ENCODE measurements around the gene RAB3GAP2.

The RAB3GAP2 gene

DNA sequence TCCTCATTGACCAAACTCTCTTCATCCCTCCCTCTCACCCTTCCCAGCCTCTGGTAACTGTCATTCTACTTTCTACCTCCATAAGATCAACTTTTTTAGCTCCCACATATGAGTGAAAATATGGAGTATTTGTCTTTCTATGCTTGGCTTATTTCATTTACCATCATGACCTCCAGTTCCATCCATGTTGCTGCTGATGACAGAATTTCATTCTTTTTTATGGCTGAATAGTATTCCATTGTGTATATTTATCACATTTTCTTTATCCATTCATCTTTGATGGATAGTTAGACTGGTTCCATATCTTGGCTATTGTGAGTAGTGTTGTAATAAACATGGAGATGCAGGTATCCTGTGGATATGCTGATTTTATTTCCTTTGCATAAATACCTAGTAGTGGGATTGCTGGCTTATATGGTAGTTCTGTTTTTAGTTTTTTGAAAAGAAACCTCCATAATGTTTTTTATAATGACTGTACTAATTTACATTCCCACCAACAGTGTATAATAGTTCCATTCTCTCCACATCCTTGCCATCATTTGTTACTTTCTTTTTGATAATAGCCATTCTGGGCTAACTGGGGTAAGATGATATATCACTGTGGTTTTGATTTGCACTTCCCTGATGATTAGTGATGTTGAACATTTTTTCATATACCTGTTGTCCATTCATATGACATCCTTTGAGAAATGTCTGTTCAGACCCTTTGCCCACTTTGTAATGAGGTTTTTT is 142.6 kb downstream of the RAB3GAP2 start:
- Histone ChIP-seq H3K36me3 (replicated peaks in 1 of 2; ENCODE audit: control insufficient read depth in 2 of 2, insufficient read depth in 2 of 2, low read length in 2 of 2) (peaks cover 13 to 82% of the 10 kb centered on the region in 2 donors), H2BK12ac (ENCODE audit: low read length) (no peak overlapping the region), H2AFZ (ENCODE audit: low read length) (no peak overlapping the region), H3K27ac (replicated peaks; ENCODE audit: low read length) (no peak overlapping the region), H4K91ac (ENCODE audit: low read depth, low read length, poor library complexity) (no peak overlapping the region), H2BK15ac (ENCODE audit: low read length) (no peak overlapping the region), H3K79me1 (ENCODE audit: low read depth, low read length) (no peaks in the 10 kb centered on the region), H4K8ac (ENCODE audit: low read depth, low read length) (no peak overlapping the region), H3K14ac (ENCODE audit: low read length) (no peak overlapping the region), H2AK5ac (ENCODE audit: low read depth, low read length) (no peak overlapping the region), H3K4me3 (ENCODE audit: low read length in 2 of 2) (no peak overlapping the region), H3K18ac (ENCODE audit: low read length) (no peak overlapping the region), H3K27me3 (ENCODE audit: control insufficient read depth in 3 of 3, insufficient read depth in 3 of 3, low read depth in 1 of 3, low read length in 3 of 3) (no peaks in the 10 kb centered on the region), H2BK5ac (ENCODE audit: low read length) (no peak overlapping the region), H3K9ac (ENCODE audit: low read depth, low read length, poor library complexity) (no peak overlapping the region), H2BK120ac (ENCODE audit: low read depth, low read length) (no peak overlapping the region), H3K4me1 (ENCODE audit: control insufficient read depth in 2 of 2, insufficient read depth in 1 of 2, low read depth in 1 of 2, low read length in 2 of 2) (no peaks in the 10 kb centered on the region), H3K23ac (ENCODE audit: low read depth, low read length, poor library complexity) (no peak overlapping the region), H3K4ac (ENCODE audit: low read length) (no peak overlapping the region), H3K4me2 (ENCODE audit: insufficient read depth, low read length, poor library complexity, severe bottlenecking) (no peak overlapping the region), H3K9me3 (replicated peaks in 1 of 2; ENCODE audit: control insufficient read depth in 2 of 2, insufficient read depth in 1 of 2, low read depth in 1 of 2, low read length in 2 of 2) (no peaks in the 10 kb centered on the region)
- DNase-seq (ENCODE audit: low spot score), result no peak

GRCh38 chr1:220127076-220127475 is 145.2 kb downstream of the RAB3GAP2 start:
- no peaks in the 10 kb centered on the region for H3K79me1 ChIP-seq (ENCODE audit: low read depth, low read length)
- no peak overlapping the region for H3K4me3 ChIP-seq (ENCODE audit: low read length in 2 of 2)
- H3K23ac ChIP-seq (ENCODE audit: low read depth, low read length, poor library complexity), result no peak overlapping the region
- H2BK120ac ChIP-seq (ENCODE audit: low read depth, low read length), result no peak overlapping the region
- no peaks in the 10 kb centered on the region for H3K9me3 ChIP-seq (replicated peaks in 1 of 2; ENCODE audit: control insufficient read depth in 2 of 2, insufficient read depth in 1 of 2, low read depth in 1 of 2, low read length in 2 of 2)
- no peak overlapping the region for H4K91ac ChIP-seq (ENCODE audit: low read depth, low read length, poor library complexity)
- H3K4ac ChIP-seq (ENCODE audit: low read length), result no peak overlapping the region
- H3K9ac ChIP-seq (ENCODE audit: low read depth, low read length, poor library complexity), result no peak overlapping the region
- H3K36me3 ChIP-seq (replicated peaks in 1 of 2; ENCODE audit: control insufficient read depth in 2 of 2, insufficient read depth in 2 of 2, low read length in 2 of 2), result peaks cover 6 to 65% of the 10 kb centered on the region in 2 donors
- H2BK5ac ChIP-seq (ENCODE audit: low read length), result no peak overlapping the region
- H3K14ac ChIP-seq (ENCODE audit: low read length), result no peak overlapping the region
- H3K18ac ChIP-seq (ENCODE audit: low read length), result no peak overlapping the region
- WGBS, 2 donors (ENCODE audit: extremely low coverage in 2 of 2, insufficient read length in 2 of 2, insufficient replicate concordance in 1 of 2), result 100% methylated on average over 1 of the region's 3 CpGs; no CpG with 5 or more reads in 1 of the 2 donors
- H3K4me1 ChIP-seq (ENCODE audit: control insufficient read depth in 2 of 2, insufficient read depth in 1 of 2, low read depth in 1 of 2, low read length in 2 of 2), result no peaks in the 10 kb centered on the region
- H3K4me2 ChIP-seq (ENCODE audit: insufficient read depth, low read length, poor library complexity, severe bottlenecking), result no peak overlapping the region
- H2AFZ ChIP-seq (ENCODE audit: low read length), result no peak overlapping the region
- no peak overlapping the region for H4K8ac ChIP-seq (ENCODE audit: low read depth, low read length)
- H2BK15ac ChIP-seq (ENCODE audit: low read length), result no peak overlapping the region
- no peak for DNase-seq (ENCODE audit: low spot score)
- H2BK12ac ChIP-seq (ENCODE audit: low read length), result no peak overlapping the region
- no peak overlapping the region for H3K27ac ChIP-seq (replicated peaks; ENCODE audit: low read length)
- H3K27me3 ChIP-seq (ENCODE audit: control insufficient read depth in 3 of 3, insufficient read depth in 3 of 3, low read depth in 1 of 3, low read length in 3 of 3), result no peaks in the 10 kb centered on the region
- no peak overlapping the region for H2AK5ac ChIP-seq (ENCODE audit: low read depth, low read length)

DNA sequence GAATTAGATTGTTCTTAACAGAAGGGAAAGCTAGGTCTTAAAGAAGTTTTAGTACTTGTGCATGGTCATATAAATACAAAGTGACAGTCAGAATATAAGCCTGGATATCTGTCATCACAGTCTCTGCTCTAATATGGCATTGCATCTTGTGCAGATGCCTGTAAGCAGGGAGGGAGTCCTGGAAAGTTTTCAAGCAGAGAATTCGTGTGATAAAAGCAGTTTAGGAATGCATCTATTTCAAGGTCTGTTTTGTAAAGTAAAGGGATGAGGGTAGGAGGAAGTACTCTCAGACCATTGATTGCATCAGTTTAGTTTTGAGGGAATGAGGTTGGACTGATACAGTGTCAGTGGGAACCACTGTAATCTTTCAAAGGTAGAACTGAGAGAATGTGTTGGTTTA is 147.7 kb downstream of the RAB3GAP2 start:
- no peak overlapping the region for H3K14ac ChIP-seq (ENCODE audit: low read length)
- H4K91ac ChIP-seq (ENCODE audit: low read depth, low read length, poor library complexity), result no peak overlapping the region
- no peaks in the 10 kb centered on the region for H3K27me3 ChIP-seq (ENCODE audit: control insufficient read depth in 3 of 3, insufficient read depth in 3 of 3, low read depth in 1 of 3, low read length in 3 of 3)
- no peak overlapping the region for H3K27ac ChIP-seq (replicated peaks; ENCODE audit: low read length)
- no peak overlapping the region for H3K18ac ChIP-seq (ENCODE audit: low read length)
- H3K36me3 ChIP-seq (replicated peaks in 1 of 2; ENCODE audit: control insufficient read depth in 2 of 2, insufficient read depth in 2 of 2, low read length in 2 of 2), result peaks cover 6 to 57% of the 10 kb centered on the region in 2 donors
- H2BK15ac ChIP-seq (ENCODE audit: low read length), result no peak overlapping the region
- no peaks in the 10 kb centered on the region for H3K9me3 ChIP-seq (replicated peaks in 1 of 2; ENCODE audit: control insufficient read depth in 2 of 2, insufficient read depth in 1 of 2, low read depth in 1 of 2, low read length in 2 of 2)
- H3K9ac ChIP-seq (ENCODE audit: low read depth, low read length, poor library complexity), result no peak overlapping the region
- no peak overlapping the region for H3K4me2 ChIP-seq (ENCODE audit: insufficient read depth, low read length, poor library complexity, severe bottlenecking)
- no peak overlapping the region for H2BK12ac ChIP-seq (ENCODE audit: low read length)
- H3K79me1 ChIP-seq (ENCODE audit: low read depth, low read length), result no peaks in the 10 kb centered on the region
- H4K8ac ChIP-seq (ENCODE audit: low read depth, low read length), result no peak overlapping the region
- H2BK120ac ChIP-seq (ENCODE audit: low read depth, low read length), result no peak overlapping the region
- H3K23ac ChIP-seq (ENCODE audit: low read depth, low read length, poor library complexity), result no peak overlapping the region
- no peak overlapping the region for H2BK5ac ChIP-seq (ENCODE audit: low read length)
- no peak overlapping the region for H2AK5ac ChIP-seq (ENCODE audit: low read depth, low read length)
- no CpG with 5 or more reads among the region's 1 CpG for WGBS, 2 donors (ENCODE audit: extremely low coverage in 2 of 2, insufficient read length in 2 of 2, insufficient replicate concordance in 1 of 2)
- DNase-seq (ENCODE audit: low spot score), result no peak
- no peak overlapping the region for H3K4me3 ChIP-seq (ENCODE audit: low read length in 2 of 2)
- no peak overlapping the region for H2AFZ ChIP-seq (ENCODE audit: low read length)
- H3K4me1 ChIP-seq (ENCODE audit: control insufficient read depth in 2 of 2, insufficient read depth in 1 of 2, low read depth in 1 of 2, low read length in 2 of 2), result no peaks in the 10 kb centered on the region
- H3K4ac ChIP-seq (ENCODE audit: low read length), result no peak overlapping the region

GRCh38 chr1:220123889-220124288 is 148.4 kb downstream of the RAB3GAP2 start:
- H4K8ac ChIP-seq (ENCODE audit: low read depth, low read length), result no peak overlapping the region
- H3K4ac ChIP-seq (ENCODE audit: low read length), result no peak overlapping the region
- no peak overlapping the region for H3K27ac ChIP-seq (replicated peaks; ENCODE audit: low read length)
- DNase-seq (ENCODE audit: low spot score), result no peak
- no peak overlapping the region for H2BK5ac ChIP-seq (ENCODE audit: low read length)
- H3K4me2 ChIP-seq (ENCODE audit: insufficient read depth, low read length, poor library complexity, severe bottlenecking), result no peak overlapping the region
- H3K27me3 ChIP-seq (ENCODE audit: control insufficient read depth in 3 of 3, insufficient read depth in 3 of 3, low read depth in 1 of 3, low read length in 3 of 3), result no peaks in the 10 kb centered on the region
- H3K79me1 ChIP-seq (ENCODE audit: low read depth, low read length), result no peaks in the 10 kb centered on the region
- H3K14ac ChIP-seq (ENCODE audit: low read length), result no peak overlapping the region
- H3K9me3 ChIP-seq (replicated peaks in 1 of 2; ENCODE audit: control insufficient read depth in 2 of 2, insufficient read depth in 1 of 2, low read depth in 1 of 2, low read length in 2 of 2), result no peaks in the 10 kb centered on the region
- H3K18ac ChIP-seq (ENCODE audit: low read length), result no peak overlapping the region
- H3K9ac ChIP-seq (ENCODE audit: low read depth, low read length, poor library complexity), result no peak overlapping the region
- H2AK5ac ChIP-seq (ENCODE audit: low read depth, low read length), result no peak overlapping the region
- no peak overlapping the region for H2AFZ ChIP-seq (ENCODE audit: low read length)
- no peak overlapping the region for H2BK15ac ChIP-seq (ENCODE audit: low read length)
- H2BK12ac ChIP-seq (ENCODE audit: low read length), result no peak overlapping the region
- no peak overlapping the region for H3K4me3 ChIP-seq (ENCODE audit: low read length in 2 of 2)
- H2BK120ac ChIP-seq (ENCODE audit: low read depth, low read length), result no peak overlapping the region
- H3K23ac ChIP-seq (ENCODE audit: low read depth, low read length, poor library complexity), result no peak overlapping the region
- peaks cover 6 to 57% of the 10 kb centered on the region in 2 donors for H3K36me3 ChIP-seq (replicated peaks in 1 of 2; ENCODE audit: control insufficient read depth in 2 of 2, insufficient read depth in 2 of 2, low read length in 2 of 2)
- no peak overlapping the region for H4K91ac ChIP-seq (ENCODE audit: low read depth, low read length, poor library complexity)
- no peaks in the 10 kb centered on the region for H3K4me1 ChIP-seq (ENCODE audit: control insufficient read depth in 2 of 2, insufficient read depth in 1 of 2, low read depth in 1 of 2, low read length in 2 of 2)
